Measurements from ENCODE around the gene ELAPOR1.

The ELAPOR1 gene

GRCh38 chr1:109131059-109131458 lies 17.1 kb downstream of the ELAPOR1 start:
- WGBS, 2 donors (ENCODE audit: extremely low coverage in 2 of 2, insufficient read length in 2 of 2, insufficient replicate concordance in 1 of 2), result no CpG with 5 or more reads among the region's 2 CpGs
- H2BK12ac ChIP-seq (ENCODE audit: low read length), result no peak overlapping the region
- no peak overlapping the region for H3K23ac ChIP-seq (ENCODE audit: low read depth, low read length, poor library complexity)
- H3K4me3 ChIP-seq (ENCODE audit: low read length in 2 of 2), result no peak overlapping the region
- H4K8ac ChIP-seq (ENCODE audit: low read depth, low read length), result no peak overlapping the region
- no peak overlapping the region for H2BK5ac ChIP-seq (ENCODE audit: low read length)
- H4K91ac ChIP-seq (ENCODE audit: low read depth, low read length, poor library complexity), result no peak overlapping the region
- no peak overlapping the region for H2BK15ac ChIP-seq (ENCODE audit: low read length)
- no peaks in the 10 kb centered on the region for H3K79me1 ChIP-seq (ENCODE audit: low read depth, low read length)
- H2AK5ac ChIP-seq (ENCODE audit: low read depth, low read length), result no peak overlapping the region
- peaks cover 0 to 5% (median 2%) of the 10 kb centered on the region in 3 experiments for H3K27me3 ChIP-seq (ENCODE audit: control insufficient read depth in 3 of 3, insufficient read depth in 3 of 3, low read depth in 1 of 3, low read length in 3 of 3)
- H3K4me2 ChIP-seq (ENCODE audit: insufficient read depth, low read length, poor library complexity, severe bottlenecking), result no peak overlapping the region
- no peaks in the 10 kb centered on the region for H3K36me3 ChIP-seq (replicated peaks in 1 of 2; ENCODE audit: control insufficient read depth in 2 of 2, insufficient read depth in 2 of 2, low read length in 2 of 2)
- H2BK120ac ChIP-seq (ENCODE audit: low read depth, low read length), result no peak overlapping the region
- H3K18ac ChIP-seq (ENCODE audit: low read length), result no peak overlapping the region
- H3K9ac ChIP-seq (ENCODE audit: low read depth, low read length, poor library complexity), result no peak overlapping the region
- no peak for DNase-seq (ENCODE audit: low spot score)
- peaks cover 0 to 2% of the 10 kb centered on the region in 2 donors for H3K9me3 ChIP-seq (replicated peaks in 1 of 2; ENCODE audit: control insufficient read depth in 2 of 2, insufficient read depth in 1 of 2, low read depth in 1 of 2, low read length in 2 of 2)
- H2AFZ ChIP-seq (ENCODE audit: low read length), result no peak overlapping the region
- H3K27ac ChIP-seq (replicated peaks; ENCODE audit: low read length), result no peak overlapping the region
- no peak overlapping the region for H3K14ac ChIP-seq (ENCODE audit: low read length)
- H3K4ac ChIP-seq (ENCODE audit: low read length), result no peak overlapping the region
- no peaks in the 10 kb centered on the region for H3K4me1 ChIP-seq (ENCODE audit: control insufficient read depth in 2 of 2, insufficient read depth in 1 of 2, low read depth in 1 of 2, low read length in 2 of 2)

- Histone ChIP-seq H3K23ac (ENCODE audit: low read depth, low read length, poor library complexity) (no peak overlapping the region), H3K18ac (ENCODE audit: low read length) (no peak overlapping the region), H3K9ac (ENCODE audit: low read depth, low read length, poor library complexity) (no peak overlapping the region), H4K91ac (ENCODE audit: low read depth, low read length, poor library complexity) (no peak overlapping the region), H2BK12ac (ENCODE audit: low read length) (no peak overlapping the region), H3K4me2 (ENCODE audit: insufficient read depth, low read length, poor library complexity, severe bottlenecking) (no peak overlapping the region), H3K27me3 (ENCODE audit: control insufficient read depth in 3 of 3, insufficient read depth in 3 of 3, low read depth in 1 of 3, low read length in 3 of 3) (peaks cover 0 to 5% (median 3%) of the 10 kb centered on the region in 3 experiments), H3K36me3 (replicated peaks in 1 of 2; ENCODE audit: control insufficient read depth in 2 of 2, insufficient read depth in 2 of 2, low read length in 2 of 2) (no peaks in the 10 kb centered on the region), H3K14ac (ENCODE audit: low read length) (no peak overlapping the region), H3K27ac (replicated peaks; ENCODE audit: low read length) (no peak overlapping the region), H2BK120ac (ENCODE audit: low read depth, low read length) (no peak overlapping the region), H2BK15ac (ENCODE audit: low read length) (no peak overlapping the region), H2AK5ac (ENCODE audit: low read depth, low read length) (no peak overlapping the region), H2AFZ (ENCODE audit: low read length) (no peak overlapping the region), H3K79me1 (ENCODE audit: low read depth, low read length) (no peaks in the 10 kb centered on the region), H3K4ac (ENCODE audit: low read length) (no peak overlapping the region), H3K4me3 (ENCODE audit: low read length in 2 of 2) (no peak overlapping the region), H3K9me3 (replicated peaks in 1 of 2; ENCODE audit: control insufficient read depth in 2 of 2, insufficient read depth in 1 of 2, low read depth in 1 of 2, low read length in 2 of 2) (peaks cover 0 to 2% of the 10 kb centered on the region in 2 donors), H2BK5ac (ENCODE audit: low read length) (no peak overlapping the region), H4K8ac (ENCODE audit: low read depth, low read length) (no peak overlapping the region), H3K4me1 (ENCODE audit: control insufficient read depth in 2 of 2, insufficient read depth in 1 of 2, low read depth in 1 of 2, low read length in 2 of 2) (peaks cover 0 to 2% of the 10 kb centered on the region in 2 donors)
- DNase-seq (ENCODE audit: low spot score), result no peak
These were observed 17.9 kb downstream of the ELAPOR1 start for GRCh38 chr1:109131800-109132199.

- Histone ChIP-seq H3K14ac (ENCODE audit: low read length) (no peak overlapping the region), H4K91ac (ENCODE audit: low read depth, low read length, poor library complexity) (no peak overlapping the region), H2BK5ac (ENCODE audit: low read length) (no peak overlapping the region), H2AK5ac (ENCODE audit: low read depth, low read length) (no peak overlapping the region), H3K18ac (ENCODE audit: low read length) (no peak overlapping the region), H3K23ac (ENCODE audit: low read depth, low read length, poor library complexity) (no peak overlapping the region), H3K36me3 (replicated peaks in 1 of 2; ENCODE audit: control insufficient read depth in 2 of 2, insufficient read depth in 2 of 2, low read length in 2 of 2) (no peaks in the 10 kb centered on the region), H3K27me3 (ENCODE audit: control insufficient read depth in 3 of 3, insufficient read depth in 3 of 3, low read depth in 1 of 3, low read length in 3 of 3) (peaks cover 0 to 5% (median 3%) of the 10 kb centered on the region in 3 experiments), H3K27ac (replicated peaks; ENCODE audit: low read length) (no peak overlapping the region), H3K4me1 (ENCODE audit: control insufficient read depth in 2 of 2, insufficient read depth in 1 of 2, low read depth in 1 of 2, low read length in 2 of 2) (peaks cover 0 to 3% of the 10 kb centered on the region in 2 donors), H2BK120ac (ENCODE audit: low read depth, low read length) (no peak overlapping the region), H2AFZ (ENCODE audit: low read length) (no peak overlapping the region), H3K4me3 (ENCODE audit: low read length in 2 of 2) (no peak overlapping the region), H3K4ac (ENCODE audit: low read length) (no peak overlapping the region), H2BK15ac (ENCODE audit: low read length) (no peak overlapping the region), H3K9ac (ENCODE audit: low read depth, low read length, poor library complexity) (no peak overlapping the region), H3K4me2 (ENCODE audit: insufficient read depth, low read length, poor library complexity, severe bottlenecking) (no peak overlapping the region), H3K9me3 (replicated peaks in 1 of 2; ENCODE audit: control insufficient read depth in 2 of 2, insufficient read depth in 1 of 2, low read depth in 1 of 2, low read length in 2 of 2) (peaks cover 0 to 2% of the 10 kb centered on the region in 2 donors), H2BK12ac (ENCODE audit: low read length) (no peak overlapping the region), H3K79me1 (ENCODE audit: low read depth, low read length) (no peaks in the 10 kb centered on the region), H4K8ac (ENCODE audit: low read depth, low read length) (no peak overlapping the region)
- WGBS, 2 donors (ENCODE audit: extremely low coverage in 2 of 2, insufficient read length in 2 of 2, insufficient replicate concordance in 1 of 2), result no CpG with 5 or more reads among the region's 4 CpGs
- DNase-seq (ENCODE audit: low spot score), result no peak
These were observed 19.2 kb downstream of the ELAPOR1 start for GRCh38 chr1:109133002-109133706.

- Histone ChIP-seq H4K91ac (ENCODE audit: low read depth, low read length, poor library complexity) (no peak overlapping the region), H3K4me1 (ENCODE audit: control insufficient read depth in 2 of 2, insufficient read depth in 1 of 2, low read depth in 1 of 2, low read length in 2 of 2) (peaks cover 0 to 3% of the 10 kb centered on the region in 2 donors), H3K4ac (ENCODE audit: low read length) (no peak overlapping the region), H3K23ac (ENCODE audit: low read depth, low read length, poor library complexity) (no peak overlapping the region), H3K14ac (ENCODE audit: low read length) (no peak overlapping the region), H3K4me3 (ENCODE audit: low read length in 2 of 2) (no peak overlapping the region), H2BK120ac (ENCODE audit: low read depth, low read length) (no peak overlapping the region), H2BK15ac (ENCODE audit: low read length) (no peak overlapping the region), H3K9me3 (replicated peaks in 1 of 2; ENCODE audit: control insufficient read depth in 2 of 2, insufficient read depth in 1 of 2, low read depth in 1 of 2, low read length in 2 of 2) (peaks cover 0 to 2% of the 10 kb centered on the region in 2 donors), H3K18ac (ENCODE audit: low read length) (no peak overlapping the region), H3K27me3 (ENCODE audit: control insufficient read depth in 3 of 3, insufficient read depth in 3 of 3, low read depth in 1 of 3, low read length in 3 of 3) (peaks cover 0 to 5% (median 3%) of the 10 kb centered on the region in 3 experiments), H3K79me1 (ENCODE audit: low read depth, low read length) (no peaks in the 10 kb centered on the region), H2AK5ac (ENCODE audit: low read depth, low read length) (no peak overlapping the region), H3K4me2 (ENCODE audit: insufficient read depth, low read length, poor library complexity, severe bottlenecking) (no peak overlapping the region), H2BK5ac (ENCODE audit: low read length) (no peak overlapping the region), H4K8ac (ENCODE audit: low read depth, low read length) (no peak overlapping the region), H3K36me3 (replicated peaks in 1 of 2; ENCODE audit: control insufficient read depth in 2 of 2, insufficient read depth in 2 of 2, low read length in 2 of 2) (no peaks in the 10 kb centered on the region), H3K9ac (ENCODE audit: low read depth, low read length, poor library complexity) (no peak overlapping the region), H3K27ac (replicated peaks; ENCODE audit: low read length) (no peak overlapping the region), H2AFZ (ENCODE audit: low read length) (no peak overlapping the region), H2BK12ac (ENCODE audit: low read length) (no peak overlapping the region)
- no peak for DNase-seq (ENCODE audit: low spot score)
- WGBS, 2 donors (ENCODE audit: extremely low coverage in 2 of 2, insufficient read length in 2 of 2, insufficient replicate concordance in 1 of 2), result no CpG with 5 or more reads among the region's 2 CpGs
These were observed 19.9 kb downstream of the ELAPOR1 start for GRCh38 chr1:109133815-109134214.
